Effector memory CD4-positive, alpha-beta T cell (primary cell): ENCODE data around the gene GRID2.

Experiments
- DNase-seq, 3 donors: peaks; one replicate each; pipeline ENCODE4 v3.0.0-alpha.2; 2020
- H3K27ac ChIP-seq: 2 replicates; pipeline ENCODE4 v1.7.0; 2013; ENCODE audit warnings: mild to moderate bottlenecking, low read length, moderate library complexity; ENCODE audit not compliant: insufficient read depth, poor library complexity, severe bottlenecking
- H3K27me3 ChIP-seq: replicated peaks from 2 replicates; pipeline ENCODE4 v1.7.0; 2013; ENCODE audit warnings: mild to moderate bottlenecking, low read length; ENCODE audit not compliant: insufficient read depth, control insufficient read depth, poor library complexity, severe bottlenecking
- H3K36me3 ChIP-seq: 2 replicates; pipeline ENCODE4 v1.7.0; 2013; ENCODE audit warnings: mild to moderate bottlenecking, low read length, moderate library complexity; ENCODE audit not compliant: control insufficient read depth, insufficient read depth
- H3K4me1 ChIP-seq: 2 replicates; pipeline ENCODE4 v1.7.0; 2013; ENCODE audit warnings: low read length, mild to moderate bottlenecking; ENCODE audit not compliant: control insufficient read depth, insufficient read depth, poor library complexity, severe bottlenecking
- H3K4me3 ChIP-seq: 2 replicates; pipeline ENCODE4 v1.7.0; 2013; ENCODE audit warnings: low read length, low read depth, mild to moderate bottlenecking; ENCODE audit not compliant: insufficient read depth, poor library complexity, severe bottlenecking
- H3K9me3 ChIP-seq: 2 replicates; pipeline ENCODE4 v1.7.0; 2013; ENCODE audit warnings: mild to moderate bottlenecking, low read length, moderate library complexity; ENCODE audit not compliant: control insufficient read depth

The GRID2 gene

GRCh38 chr4:93529692-93530372 is 1226.1 kb downstream of the GRID2 start:
- H3K36me3 ChIP-seq, result no peaks in the 10 kb centered on the region

GRCh38 chr4:93532234-93532633 is 1228.5 kb downstream of the GRID2 start:
- H3K27ac ChIP-seq, result no peak overlapping the region
- no peaks in the 10 kb centered on the region for H3K27me3 ChIP-seq
- no peaks in the 10 kb centered on the region for H3K36me3 ChIP-seq
- H3K4me1 ChIP-seq, result no peaks in the 10 kb centered on the region
- no peaks in the 10 kb centered on the region for H3K9me3 ChIP-seq
- no peak for DNase-seq
- H3K4me3 ChIP-seq, result no peak overlapping the region

More at GRCh38 chr4:93529692-93530372, 1226.1 kb downstream of the GRID2 start:
- Histone ChIP-seq H3K4me1 (no peaks in the 10 kb centered on the region), H3K27me3 (no peaks in the 10 kb centered on the region), H3K27ac (no peak overlapping the region), H3K9me3 (no peaks in the 10 kb centered on the region), H3K4me3 (no peak overlapping the region)
- no peak for DNase-seq

- Histone ChIP-seq H3K4me3 (no peak overlapping the region), H3K4me1 (no peaks in the 10 kb centered on the region), H3K27me3 (no peaks in the 10 kb centered on the region), H3K27ac (no peak overlapping the region), H3K36me3 (no peaks in the 10 kb centered on the region), H3K9me3 (no peaks in the 10 kb centered on the region)
- DNase-seq, result no peak
These were observed 1236.8 kb downstream of the GRID2 start for GRCh38 chr4:93540562-93540961.

GRCh38 chr4:93561842-93562241 is 1258.1 kb downstream of the GRID2 start:
- no peak for DNase-seq
- Histone ChIP-seq H3K36me3 (no peaks in the 10 kb centered on the region), H3K9me3 (no peaks in the 10 kb centered on the region), H3K4me1 (no peaks in the 10 kb centered on the region), H3K27me3 (no peaks in the 10 kb centered on the region), H3K4me3 (no peak overlapping the region), H3K27ac (no peak overlapping the region)

GRCh38 chr4:93568758-93569157 is 1265.0 kb downstream of the GRID2 start:
- Histone ChIP-seq H3K27ac (no peak overlapping the region), H3K36me3 (no peaks in the 10 kb centered on the region), H3K4me1 (no peaks in the 10 kb centered on the region), H3K27me3 (no peaks in the 10 kb centered on the region), H3K4me3 (no peak overlapping the region), H3K9me3 (no peaks in the 10 kb centered on the region)
- no peak for DNase-seq

- Histone ChIP-seq H3K27ac (no peak overlapping the region), H3K9me3 (no peaks in the 10 kb centered on the region), H3K36me3 (no peaks in the 10 kb centered on the region)
These were observed 1269.5 kb downstream of the GRID2 start for GRCh38 chr4:93573285-93573684.

GRCh38 chr4:93578942-93579341 is 1275.2 kb downstream of the GRID2 start:
- H3K36me3 ChIP-seq, result no peaks in the 10 kb centered on the region
- no peak overlapping the region for H3K27ac ChIP-seq
- DNase-seq, result no peak
- no peaks in the 10 kb centered on the region for H3K4me1 ChIP-seq
- H3K27me3 ChIP-seq, result no peaks in the 10 kb centered on the region
- no peaks in the 10 kb centered on the region for H3K9me3 ChIP-seq
- no peak overlapping the region for H3K4me3 ChIP-seq

More at GRCh38 chr4:93573285-93573684, 1269.5 kb downstream of the GRID2 start:
- no peak for DNase-seq
- no peaks in the 10 kb centered on the region for H3K27me3 ChIP-seq
- no peak overlapping the region for H3K4me3 ChIP-seq
- no peaks in the 10 kb centered on the region for H3K4me1 ChIP-seq

GRCh38 chr4:93605163-93605562 is 1301.4 kb downstream of the GRID2 start:
- Histone ChIP-seq H3K27ac (no peak overlapping the region), H3K36me3 (no peaks in the 10 kb centered on the region), H3K4me3 (no peak overlapping the region), H3K9me3 (no peaks in the 10 kb centered on the region), H3K27me3 (no peaks in the 10 kb centered on the region), H3K4me1 (no peaks in the 10 kb centered on the region)
- no peak for DNase-seq

- Histone ChIP-seq H3K36me3 (no peaks in the 10 kb centered on the region), H3K27ac (no peak overlapping the region), H3K4me3 (no peak overlapping the region), H3K9me3 (no peaks in the 10 kb centered on the region), H3K27me3 (no peaks in the 10 kb centered on the region), H3K4me1 (no peaks in the 10 kb centered on the region)
- no peak for DNase-seq
These were observed 1313.8 kb downstream of the GRID2 start for GRCh38 chr4:93617606-93618005.

- no peaks in the 10 kb centered on the region for H3K36me3 ChIP-seq
- no peaks in the 10 kb centered on the region for H3K4me1 ChIP-seq
- H3K27ac ChIP-seq, result no peak overlapping the region
- no peaks in the 10 kb centered on the region for H3K9me3 ChIP-seq
- no peak for DNase-seq
- no peak overlapping the region for H3K4me3 ChIP-seq
- H3K27me3 ChIP-seq, result no peaks in the 10 kb centered on the region
These were observed 1330.0 kb downstream of the GRID2 start for GRCh38 chr4:93633721-93634120.
